ENCODE data around the gene RNF157.

RNF157 gene

GRCh38 chr17:76153640-76154039, 86.7 kb downstream of the RNF157 start:
- no peaks in the 10 kb centered on the region for H3K36me3 ChIP-seq (ENCODE audit: control insufficient read depth in 4 of 4, insufficient read depth in 4 of 4, low read length in 3 of 4)
- no peaks in the 10 kb centered on the region for H3K9me3 ChIP-seq (ENCODE audit: control extremely low read depth in 1 of 5, control insufficient read depth in 4 of 5, insufficient read depth in 2 of 5, low read depth in 1 of 5, low read length in 4 of 5)
- WGBS (ENCODE audit: insufficient coverage) = 100% methylated on average over 1 of the region's 5 CpGs
- DNase-seq = no peak
- no peaks in the 10 kb centered on the region for H3K27me3 ChIP-seq (replicated peaks in 2 of 5; ENCODE audit: control insufficient read depth in 4 of 5, insufficient read depth in 5 of 5, low read length in 4 of 5)
- ChIA-PET POLR2A (no interaction called here), CTCF (interaction anchor here (0.6 to 2.4 kb wide), 5 partner anchors 8 to 244 kb away, joined by 3 to 6 read pairs (median 3); no protein-coding TSS in a partner anchor)
- no peak overlapping the region for H3K4me3 ChIP-seq (ENCODE audit: control insufficient read depth in 1 of 7, extremely low read depth in 1 of 7, insufficient read depth in 4 of 7, low read depth in 2 of 7, low read length in 6 of 7)
- H3K4me1 ChIP-seq (ENCODE audit: control extremely low read depth in 1 of 4, control insufficient read depth in 4 of 4, insufficient read depth in 4 of 4, low read length in 3 of 4) = peaks cover 0 to 2% (median 0%) of the 10 kb centered on the region in 4 experiments
- H3K27ac ChIP-seq (ENCODE audit: insufficient read depth in 1 of 2, low read depth in 1 of 2, low read length in 2 of 2, poor library complexity in 1 of 2, severe bottlenecking in 2 of 2) = no peak overlapping the region

- Histone ChIP-seq H3K36me3 (ENCODE audit: control insufficient read depth in 4 of 4, insufficient read depth in 4 of 4, low read length in 3 of 4) (no peaks in the 10 kb centered on the region), H3K9me3 (ENCODE audit: control extremely low read depth in 1 of 5, control insufficient read depth in 4 of 5, insufficient read depth in 2 of 5, low read depth in 1 of 5, low read length in 4 of 5) (no peaks in the 10 kb centered on the region), H3K4me1 (ENCODE audit: control extremely low read depth in 1 of 4, control insufficient read depth in 4 of 4, insufficient read depth in 4 of 4, low read length in 3 of 4) (peaks cover 0 to 2% (median 0%) of the 10 kb centered on the region in 4 experiments), H3K4me3 (ENCODE audit: control insufficient read depth in 1 of 7, extremely low read depth in 1 of 7, insufficient read depth in 4 of 7, low read depth in 2 of 7, low read length in 6 of 7) (no peak overlapping the region), H3K27ac (ENCODE audit: insufficient read depth in 1 of 2, low read depth in 1 of 2, low read length in 2 of 2, poor library complexity in 1 of 2, severe bottlenecking in 2 of 2) (no peak overlapping the region), H3K27me3 (replicated peaks in 2 of 5; ENCODE audit: control insufficient read depth in 4 of 5, insufficient read depth in 5 of 5, low read length in 4 of 5) (no peaks in the 10 kb centered on the region)
- ChIA-PET POLR2A (no interaction called here), CTCF (interaction anchor here (0.6 to 2.4 kb wide), 8 partner anchors 9 to 255 kb away, joined by 3 to 7 read pairs (median 3); no protein-coding TSS in a partner anchor)
- 100% methylated on average over 6 of the region's 9 CpGs for WGBS (ENCODE audit: insufficient coverage)
- DNase-seq = no peak
Observed at GRCh38 chr17:76153202-76153601, 87.1 kb downstream of the RNF157 start.

GRCh38 chr17:76152591-76152990, 87.7 kb downstream of the RNF157 start:
- CTCF ChIA-PET = interaction anchor here (0.6 to 2.4 kb wide), 8 partner anchors 9 to 256 kb away, joined by 3 to 7 read pairs (median 3); no protein-coding TSS in a partner anchor
- no peak overlapping the region for H3K27ac ChIP-seq (ENCODE audit: insufficient read depth in 1 of 2, low read depth in 1 of 2, low read length in 2 of 2, poor library complexity in 1 of 2, severe bottlenecking in 2 of 2)
- peaks cover 0 to 3% (median under 1%) of the 10 kb centered on the region in 4 experiments for H3K4me1 ChIP-seq (ENCODE audit: control extremely low read depth in 1 of 4, control insufficient read depth in 4 of 4, insufficient read depth in 4 of 4, low read length in 3 of 4)
- H3K4me3 ChIP-seq (ENCODE audit: control insufficient read depth in 1 of 7, extremely low read depth in 1 of 7, insufficient read depth in 4 of 7, low read depth in 2 of 7, low read length in 6 of 7) = no peak overlapping the region
- no peaks in the 10 kb centered on the region for H3K36me3 ChIP-seq (ENCODE audit: control insufficient read depth in 4 of 4, insufficient read depth in 4 of 4, low read length in 3 of 4)
- no peak for DNase-seq
- 99% methylated on average over 7 of the region's 7 CpGs for WGBS (ENCODE audit: insufficient coverage)
- no peaks in the 10 kb centered on the region for H3K9me3 ChIP-seq (ENCODE audit: control extremely low read depth in 1 of 5, control insufficient read depth in 4 of 5, insufficient read depth in 2 of 5, low read depth in 1 of 5, low read length in 4 of 5)
- H3K27me3 ChIP-seq (replicated peaks in 2 of 5; ENCODE audit: control insufficient read depth in 4 of 5, insufficient read depth in 5 of 5, low read length in 4 of 5) = no peaks in the 10 kb centered on the region
- POLR2A ChIA-PET = no interaction called here

DNA sequence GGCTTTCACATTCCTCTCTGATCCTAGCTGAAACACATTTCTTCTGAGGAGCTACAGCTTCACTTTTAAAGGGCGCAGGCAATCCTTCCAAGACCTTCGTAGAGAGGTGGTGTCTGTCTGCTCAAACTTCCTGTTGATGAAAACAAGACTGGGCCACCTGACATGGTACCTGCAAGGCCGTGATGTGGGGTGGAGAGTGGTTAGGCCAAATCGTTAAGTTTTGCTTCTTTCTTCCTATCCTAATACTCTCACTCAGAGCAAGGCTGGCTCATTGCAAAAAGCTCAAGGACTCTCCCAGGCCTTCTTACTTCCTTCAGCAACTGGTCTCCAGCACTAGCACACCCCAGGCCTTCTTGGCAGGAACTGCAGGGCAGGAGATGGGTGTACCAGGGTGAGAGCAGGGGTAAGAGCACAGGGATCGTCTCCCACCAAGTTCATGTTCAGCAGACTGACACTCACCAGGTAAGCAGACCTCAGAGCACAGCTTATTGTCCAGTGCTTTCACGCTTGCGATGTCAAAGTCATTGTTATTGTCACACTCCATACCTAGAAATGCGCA, 88.3 kb downstream of the RNF157 start:
- DNase-seq = no peak
- WGBS (ENCODE audit: insufficient coverage) = 100% methylated on average over 6 of the region's 8 CpGs
- no peak overlapping the region for H3K4me3 ChIP-seq (ENCODE audit: control insufficient read depth in 1 of 7, extremely low read depth in 1 of 7, insufficient read depth in 4 of 7, low read depth in 2 of 7, low read length in 6 of 7)
- POLR2A ChIA-PET = no interaction called here
- no peaks in the 10 kb centered on the region for H3K9me3 ChIP-seq (ENCODE audit: control extremely low read depth in 1 of 5, control insufficient read depth in 4 of 5, insufficient read depth in 2 of 5, low read depth in 1 of 5, low read length in 4 of 5)
- peaks cover 0 to 6% (median 0%) of the 10 kb centered on the region in 4 experiments for H3K4me1 ChIP-seq (ENCODE audit: control extremely low read depth in 1 of 4, control insufficient read depth in 4 of 4, insufficient read depth in 4 of 4, low read length in 3 of 4)
- no peaks in the 10 kb centered on the region for H3K27me3 ChIP-seq (replicated peaks in 2 of 5; ENCODE audit: control insufficient read depth in 4 of 5, insufficient read depth in 5 of 5, low read length in 4 of 5)
- H3K27ac ChIP-seq (ENCODE audit: insufficient read depth in 1 of 2, low read depth in 1 of 2, low read length in 2 of 2, poor library complexity in 1 of 2, severe bottlenecking in 2 of 2) = no peak overlapping the region
- no peaks in the 10 kb centered on the region for H3K36me3 ChIP-seq (ENCODE audit: control insufficient read depth in 4 of 4, insufficient read depth in 4 of 4, low read length in 3 of 4)
- CTCF ChIA-PET = interaction anchor here (0.6 to 2.4 kb wide), 10 partner anchors 8 to 128 kb away, joined by 3 to 7 read pairs (median 3); no protein-coding TSS in a partner anchor

GRCh38 chr17:76150712-76151622, 89.3 kb downstream of the RNF157 start:
- Histone ChIP-seq H3K4me3 (ENCODE audit: control insufficient read depth in 1 of 7, extremely low read depth in 1 of 7, insufficient read depth in 4 of 7, low read depth in 2 of 7, low read length in 6 of 7) (no peak overlapping the region), H3K27ac (ENCODE audit: insufficient read depth in 1 of 2, low read depth in 1 of 2, low read length in 2 of 2, poor library complexity in 1 of 2, severe bottlenecking in 2 of 2) (no peak overlapping the region), H3K4me1 (ENCODE audit: control extremely low read depth in 1 of 4, control insufficient read depth in 4 of 4, insufficient read depth in 4 of 4, low read length in 3 of 4) (peaks cover 0 to 14% (median 6%) of the 10 kb centered on the region in 4 experiments), H3K9me3 (ENCODE audit: control extremely low read depth in 1 of 5, control insufficient read depth in 4 of 5, insufficient read depth in 2 of 5, low read depth in 1 of 5, low read length in 4 of 5) (no peaks in the 10 kb centered on the region), H3K27me3 (replicated peaks in 2 of 5; ENCODE audit: control insufficient read depth in 4 of 5, insufficient read depth in 5 of 5, low read length in 4 of 5) (no peaks in the 10 kb centered on the region), H3K36me3 (ENCODE audit: control insufficient read depth in 4 of 4, insufficient read depth in 4 of 4, low read length in 3 of 4) (no peaks in the 10 kb centered on the region)
- POLR2A ChIA-PET = no interaction called here
- DNase-seq = no peak
- CTCF ChIA-PET = interaction anchor here (0.6 to 1.7 kb wide), 11 partner anchors 9 to 61 kb away, joined by 3 to 6 read pairs (median 3); no protein-coding TSS in a partner anchor
- WGBS (ENCODE audit: insufficient coverage) = 98% methylated on average over 23 of the region's 23 CpGs

GRCh38 chr17:76149214-76149613, 91.1 kb downstream of the RNF157 start:
- POLR2A ChIA-PET = no interaction called here
- peaks cover 0 to 30% (median 19%) of the 10 kb centered on the region in 4 experiments for H3K4me1 ChIP-seq (ENCODE audit: control extremely low read depth in 1 of 4, control insufficient read depth in 4 of 4, insufficient read depth in 4 of 4, low read length in 3 of 4)

DNA sequence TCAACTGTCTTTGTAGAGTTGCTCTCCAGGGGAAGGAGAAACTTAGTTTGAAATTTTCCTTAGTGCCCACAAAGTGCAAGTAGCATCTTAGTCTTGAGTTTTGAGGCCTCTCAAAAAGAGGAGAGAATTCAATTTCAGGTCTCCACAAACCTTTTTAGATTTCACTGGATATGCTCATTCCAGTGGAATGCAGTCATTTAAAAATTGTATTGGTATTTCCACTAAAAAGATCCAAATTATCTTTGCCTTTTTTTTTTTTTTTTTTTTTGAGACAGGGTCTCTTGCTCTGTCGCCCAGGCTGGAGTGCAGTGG, 92.3 kb downstream of the RNF157 start:
- Histone ChIP-seq H3K27me3 (replicated peaks in 2 of 5; ENCODE audit: control insufficient read depth in 4 of 5, insufficient read depth in 5 of 5, low read length in 4 of 5) (no peaks in the 10 kb centered on the region), H3K36me3 (ENCODE audit: control insufficient read depth in 4 of 4, insufficient read depth in 4 of 4, low read length in 3 of 4) (no peaks in the 10 kb centered on the region), H3K9me3 (ENCODE audit: control extremely low read depth in 1 of 5, control insufficient read depth in 4 of 5, insufficient read depth in 2 of 5, low read depth in 1 of 5, low read length in 4 of 5) (no peaks in the 10 kb centered on the region), H3K4me1 (ENCODE audit: control extremely low read depth in 1 of 4, control insufficient read depth in 4 of 4, insufficient read depth in 4 of 4, low read length in 3 of 4) (peaks cover 2 to 42% (median 30%) of the 10 kb centered on the region in 4 experiments), H3K4me3 (ENCODE audit: control insufficient read depth in 1 of 7, extremely low read depth in 1 of 7, insufficient read depth in 4 of 7, low read depth in 2 of 7, low read length in 6 of 7) (no peak overlapping the region), H3K27ac (ENCODE audit: insufficient read depth in 1 of 2, low read depth in 1 of 2, low read length in 2 of 2, poor library complexity in 1 of 2, severe bottlenecking in 2 of 2) (no peak overlapping the region)
- ChIA-PET POLR2A (no interaction called here), CTCF (interaction anchor here (1.1 kb wide), 1 partner anchor 13 kb away, joined by 3 read pairs; no protein-coding TSS in a partner anchor)
- no peak for DNase-seq
- 100% methylated on average over 1 of the region's 1 CpG for WGBS (ENCODE audit: insufficient coverage)

More at GRCh38 chr17:76149214-76149613, 91.1 kb downstream of the RNF157 start:
- 95% methylated on average over 9 of the region's 10 CpGs for WGBS (ENCODE audit: insufficient coverage)
- no peaks in the 10 kb centered on the region for H3K9me3 ChIP-seq (ENCODE audit: control extremely low read depth in 1 of 5, control insufficient read depth in 4 of 5, insufficient read depth in 2 of 5, low read depth in 1 of 5, low read length in 4 of 5)
- no peak for DNase-seq
- H3K36me3 ChIP-seq (ENCODE audit: control insufficient read depth in 4 of 4, insufficient read depth in 4 of 4, low read length in 3 of 4) = no peaks in the 10 kb centered on the region
- no peaks in the 10 kb centered on the region for H3K27me3 ChIP-seq (replicated peaks in 2 of 5; ENCODE audit: control insufficient read depth in 4 of 5, insufficient read depth in 5 of 5, low read length in 4 of 5)
- no peak overlapping the region for H3K4me3 ChIP-seq (ENCODE audit: control insufficient read depth in 1 of 7, extremely low read depth in 1 of 7, insufficient read depth in 4 of 7, low read depth in 2 of 7, low read length in 6 of 7)
- CTCF ChIA-PET = no interaction called here
- H3K27ac ChIP-seq (ENCODE audit: insufficient read depth in 1 of 2, low read depth in 1 of 2, low read length in 2 of 2, poor library complexity in 1 of 2, severe bottlenecking in 2 of 2) = no peak overlapping the region

Measured in common myeloid progenitor, CD34-positive (primary cell).